Thyroid gland (tissue), 4 donors: ENCODE data around the gene TLR5.

ENCODE experiments used
- POLR2A ChIP-seq, 2 donors: fragments of 450-650 bp; IDR thresholded peaks; one replicate each; pipeline ENCODE4 v1.6.1; 2017; ENCODE audit warnings: antibody characterized with exemption in 2 of 2, mild to moderate bottlenecking in 2 of 2, moderate library complexity in 1 of 2
- TF ChIP-seq, protein P1 (sequence below), 6 experiments: fragments of 200-600 bp in 3 of 6; fragments of 450-650 bp in 3 of 6; sonication (generic) in 3 of 6; IDR thresholded peaks; one replicate each; pipeline ENCODE4 v1.5.1; 2016 to 2019; ENCODE audit warnings: antibody characterized with exemption in 6 of 6, mild to moderate bottlenecking in 2 of 6, inconsistent platforms in 1 of 6, moderate library complexity in 1 of 6

DNA sequence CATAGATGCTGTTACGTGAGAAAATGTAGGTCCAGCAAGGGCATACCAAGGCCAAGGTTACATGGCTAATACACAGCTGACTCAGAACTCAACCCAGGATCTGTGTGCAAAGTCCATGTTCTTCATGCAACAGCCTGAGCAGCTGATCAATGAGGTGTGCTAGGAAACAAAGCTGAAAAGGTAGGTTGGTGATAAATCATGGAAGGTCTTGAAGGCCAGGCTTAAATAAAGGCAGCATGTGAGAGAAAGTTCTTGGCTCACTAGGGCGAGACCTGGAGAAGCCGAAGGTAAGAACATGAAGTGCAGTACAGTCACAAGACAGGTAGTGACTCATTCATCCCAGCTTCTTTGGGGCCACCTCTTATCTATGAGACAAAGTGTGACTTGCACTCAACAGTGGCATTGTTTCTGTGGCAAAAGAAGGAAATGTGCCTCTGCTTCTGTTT lies 33.4 kb downstream of the TLR5 start:
- TF ChIP-seq, protein P1, sequence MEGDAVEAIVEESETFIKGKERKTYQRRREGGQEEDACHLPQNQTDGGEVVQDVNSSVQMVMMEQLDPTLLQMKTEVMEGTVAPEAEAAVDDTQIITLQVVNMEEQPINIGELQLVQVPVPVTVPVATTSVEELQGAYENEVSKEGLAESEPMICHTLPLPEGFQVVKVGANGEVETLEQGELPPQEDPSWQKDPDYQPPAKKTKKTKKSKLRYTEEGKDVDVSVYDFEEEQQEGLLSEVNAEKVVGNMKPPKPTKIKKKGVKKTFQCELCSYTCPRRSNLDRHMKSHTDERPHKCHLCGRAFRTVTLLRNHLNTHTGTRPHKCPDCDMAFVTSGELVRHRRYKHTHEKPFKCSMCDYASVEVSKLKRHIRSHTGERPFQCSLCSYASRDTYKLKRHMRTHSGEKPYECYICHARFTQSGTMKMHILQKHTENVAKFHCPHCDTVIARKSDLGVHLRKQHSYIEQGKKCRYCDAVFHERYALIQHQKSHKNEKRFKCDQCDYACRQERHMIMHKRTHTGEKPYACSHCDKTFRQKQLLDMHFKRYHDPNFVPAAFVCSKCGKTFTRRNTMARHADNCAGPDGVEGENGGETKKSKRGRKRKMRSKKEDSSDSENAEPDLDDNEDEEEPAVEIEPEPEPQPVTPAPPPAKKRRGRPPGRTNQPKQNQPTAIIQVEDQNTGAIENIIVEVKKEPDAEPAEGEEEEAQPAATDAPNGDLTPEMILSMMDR (IDR thresholded peaks at IDR 0.05): no peak
- no peak for TF ChIP-seq POLR2A (IDR thresholded peaks at IDR 0.05)
